ENCODE results near the gene FLOT2.

- TF ChIP-seq CTCF (conservative IDR thresholded peaks at IDR 0.05 in 1 of 2, IDR thresholded peaks at IDR 0.05 in 1 of 2; ENCODE audit: low read depth in 1 of 2, low read length in 2 of 2) = peak; percentile 49 to 58
- TF ChIP-seq EZH2 (IDR thresholded peaks at IDR 0.05; ENCODE audit: low read length, missing control alignments) = no peak
These were observed 5.4 kb upstream of the FLOT2 start, which contains the start of gene DHRS13 for GRCh38 chr17:28902819-28903545.

All from fibroblast of lung (primary cell).